IMR-90 (cell line): ENCODE measurements around the gene PLXND1. TPM values are rescaled to one million over a fixed set of nuclear protein-coding genes. Genes with fewer than 3 reads are reported as not detected.
A peak's percentile ranks its signal among the peaks of the same experiment; 100 is the strongest.

Source experiments
- ATAC-seq: fragments of 200-7000 bp; cut with Tn5 transposase; 2 replicates; pipeline ENCODE4 v1.9.1; 2020; ENCODE audit warnings: low read depth, mild to moderate bottlenecking, moderate library complexity
- BruUV-seq: library from RNA; stranded (reverse); fragments of 400-500 nt; replicated peaks from 2 replicates; lab custom pipeline; 2021; lab: Mats Ljungman, UMichigan
- CTCF ChIA-PET: fragments of 300-600 bp; formaldehyde crosslinking; extraction: SDS; loops from one replicate; lab custom pipeline; 2021; ENCODE audit warnings: antibody characterized with exemption; lab: Yijun Ruan, JAX
- POLR2A ChIA-PET: fragments of 300-600 bp; sonication (Branson Sonifier 250); formaldehyde crosslinking; loops from one replicate; lab custom pipeline; 2022; ENCODE audit warnings: antibody characterized with exemption; ENCODE audit not compliant: unreplicated experiment; lab: Charles Lee
- DNase-seq: peaks from one replicate; pipeline ENCODE4 v3.0.0; 2013
- H2AFZ ChIP-seq: replicated peaks from 2 replicates; pipeline ENCODE3; 2013; ENCODE audit warnings: low read length, mild to moderate bottlenecking; ENCODE audit not compliant: poor library complexity
- H2AK5ac ChIP-seq: 2 replicates; pipeline ENCODE4 v1.6.1; 2013; ENCODE audit warnings: low read depth, low read length, inconsistent platforms
- H2AK9ac ChIP-seq: replicated peaks from 2 replicates; pipeline ENCODE3; 2013; ENCODE audit warnings: mild to moderate bottlenecking, low read depth, low read length, moderate library complexity; ENCODE audit not compliant: poor library complexity
- H2BK120ac ChIP-seq: 2 replicates; pipeline ENCODE4 v1.6.1; 2013; ENCODE audit warnings: low read depth, low read length, inconsistent platforms
- H2BK15ac ChIP-seq: 3 replicates; pipeline ENCODE4 v1.6.1; 2013; ENCODE audit warnings: low read depth, low read length, inconsistent platforms
- H2BK20ac ChIP-seq: 2 replicates; pipeline ENCODE4 v1.6.1; 2013; ENCODE audit warnings: low read depth, mild to moderate bottlenecking, inconsistent platforms, low read length, moderate library complexity
- H2BK5ac ChIP-seq: 2 replicates; pipeline ENCODE4 v1.6.1; 2013; ENCODE audit warnings: mild to moderate bottlenecking, low read depth, low read length, inconsistent platforms; ENCODE audit not compliant: poor library complexity, severe bottlenecking
- H3K14ac ChIP-seq: replicated peaks from 2 replicates; pipeline ENCODE4 v1.6.1; 2013; ENCODE audit warnings: low read depth, low read length, inconsistent platforms
- H3K18ac ChIP-seq: 2 replicates; pipeline ENCODE4 v1.6.1; 2013; ENCODE audit warnings: low read depth, low read length, control low read depth
- H3K23ac ChIP-seq: 2 replicates; pipeline ENCODE4 v1.6.1; 2013; ENCODE audit warnings: low read depth, low read length, inconsistent platforms
- H3K27ac ChIP-seq: 2 replicates; pipeline ENCODE4 v1.5.1; 2013; ENCODE audit warnings: mild to moderate bottlenecking, control low read depth, low read length; ENCODE audit not compliant: insufficient read depth
- H3K27me3 ChIP-seq: 2 replicates; pipeline ENCODE4 v1.6.1; 2013; ENCODE audit warnings: low read length; ENCODE audit not compliant: control insufficient read depth, insufficient read depth
- H3K36me3 ChIP-seq: 2 replicates; pipeline ENCODE4 v1.6.1; 2013; ENCODE audit warnings: low read length, mixed read lengths; ENCODE audit not compliant: control insufficient read depth, insufficient read depth
- H3K4ac ChIP-seq: 2 replicates; pipeline ENCODE4 v1.6.1; 2013; ENCODE audit warnings: low read depth, low read length, inconsistent platforms
- H3K4me1 ChIP-seq: 2 replicates; pipeline ENCODE4 v1.6.1; 2013; ENCODE audit warnings: low read length, mixed read lengths; ENCODE audit not compliant: control insufficient read depth, insufficient read depth
- H3K4me2 ChIP-seq: 2 replicates; pipeline ENCODE4 v1.6.1; 2013; ENCODE audit warnings: low read depth, mild to moderate bottlenecking, control low read depth, low read length, moderate library complexity
- H3K4me3 ChIP-seq: 2 replicates; pipeline ENCODE4 v1.5.1; 2013; ENCODE audit warnings: low read depth, mild to moderate bottlenecking, control low read depth, low read length, moderate library complexity; ENCODE audit not compliant: insufficient read depth
- H3K56ac ChIP-seq: 2 replicates; pipeline ENCODE4 v1.6.1; 2013; ENCODE audit warnings: low read length, inconsistent platforms; ENCODE audit not compliant: insufficient read depth; ENCODE audit errors: extremely low read depth
- H3K79me1 ChIP-seq, 2 experiments: 2 replicates each; pipeline ENCODE4 v1.6.1; 2013; ENCODE audit warnings: low read length in 2 of 2, inconsistent platforms in 1 of 2, low read depth in 1 of 2
- H3K9ac ChIP-seq: 2 replicates; pipeline ENCODE4 v1.6.1; 2013; ENCODE audit warnings: low read depth, low read length, control low read depth
- H3K9me1 ChIP-seq: 2 replicates; pipeline ENCODE4 v1.6.1; 2013; ENCODE audit warnings: low read length, inconsistent platforms; ENCODE audit not compliant: insufficient read depth
- H3K9me3 ChIP-seq: 2 replicates; pipeline ENCODE4 v1.6.1; 2013; ENCODE audit warnings: low read length; ENCODE audit not compliant: control insufficient read depth, insufficient read depth
- H4K20me1 ChIP-seq: 2 replicates; pipeline ENCODE4 v1.6.1; 2013; ENCODE audit warnings: low read length, inconsistent platforms; ENCODE audit not compliant: insufficient read depth
- H4K5ac ChIP-seq: 2 replicates; pipeline ENCODE4 v1.6.1; 2013; ENCODE audit warnings: mild to moderate bottlenecking, low read depth, low read length, control low read depth
- H4K8ac ChIP-seq, 2 experiments: 2 replicates each; pipeline ENCODE4 v1.6.1; 2013; ENCODE audit warnings: low read depth in 2 of 2, low read length in 2 of 2, control low read depth in 1 of 2, inconsistent platforms in 1 of 2
- H4K91ac ChIP-seq: 2 replicates; pipeline ENCODE4 v1.6.1; 2013; ENCODE audit warnings: low read depth, low read length, inconsistent platforms; ENCODE audit not compliant: insufficient read depth
- ELK1 ChIP-seq: fragments of 150-350 bp; IDR thresholded peaks from 2 replicates; pipeline ENCODE4 v1.6.1; 2016; ENCODE audit warnings: low read depth, mild to moderate bottlenecking, low read length, moderate library complexity, borderline replicate concordance
- NFE2L2 ChIP-seq: fragments of 150-350 bp; IDR thresholded peaks from 2 replicates; pipeline ENCODE4 v1.6.1; 2016; ENCODE audit warnings: low read depth, mild to moderate bottlenecking, low read length
- RFX5 ChIP-seq: IDR thresholded peaks from 2 replicates; pipeline ENCODE4 v1.8.0; 2012; ENCODE audit warnings: low read depth, mild to moderate bottlenecking, low read length, moderate library complexity
- USF2 ChIP-seq: fragments of 150-350 bp; IDR thresholded peaks from 2 replicates; pipeline ENCODE4 v1.6.1; 2017; ENCODE audit warnings: mild to moderate bottlenecking, antibody characterized with exemption, low read length, low read depth
- WGBS, 2 experiments: methylation state at CpG; one replicate each; pipeline versions ENCODE4 v1.1.5 to v1.1.7; 2013; ENCODE audit warnings: missing lambda C conversion rate in 2 of 2; ENCODE audit not compliant: insufficient read length in 1 of 2; ENCODE audit errors: extremely low coverage in 2 of 2; 5-methylcytosine and 5-hydroxymethylcytosine counted together
- dilution Hi-C: fragments of 300-500 bp; cut with HindIII; formaldehyde crosslinking; loops from one replicate; pipeline ENCODE4 v1.14.3; 2018; ENCODE audit warnings: low sequenced_read_pairs; ENCODE audit not compliant: unreplicated experiment
- in situ Hi-C: fragments of 300-500 bp; cut with MboI; formaldehyde crosslinking; loops from 3 replicates; pipeline ENCODE4 v1.14.3; 2019; ENCODE audit warnings: low sequenced_read_pairs, inconsistent platforms, mixed read lengths
- intact Hi-C: fragments of 100-400 bp; cut with micrococcal nuclease; formaldehyde crosslinking; loops from 2 replicates; pipeline ENCODE4 v1.10.0; 2022
- polyA plus RNA-seq, 3 experiments: library from polyadenylated mRNA; depleted of rRNA; stranded (reverse); fragments of >200 nt; gene quantifications; 2 replicates each; pipeline ENCODE4 v1.2.3, GENCODE V29; 2012; ENCODE audit warnings: low replicate concordance in 1 of 3
- total RNA-seq: library from RNA; depleted of rRNA; stranded (reverse); fragments of >200 nt; gene quantifications from 2 replicates; pipeline ENCODE4 v1.2.3, GENCODE V29; 2012

The PLXND1 gene
- total and polyA plus RNA-seq, 2 of the 4 experiments (the other 2 are of a cell fraction): 19.2 to 67.1 TPM

- no peaks in the 10 kb centered on the region for H4K20me1 ChIP-seq
- no peaks in the 10 kb centered on the region for H3K9me3 ChIP-seq
- no peak overlapping the region for H3K23ac ChIP-seq
- ChIA-PET POLR2A (no interaction called here), CTCF (no interaction called here)
- no peak for ATAC-seq
- no peak overlapping the region for H4K8ac ChIP-seq
- no peak overlapping the region for H3K4ac ChIP-seq
- H2BK15ac ChIP-seq: no peak overlapping the region
- intact Hi-C loops (no loop called here), in situ Hi-C loops (loop anchor here (25.0 kb wide), 1 partner anchor 229 kb away; no protein-coding TSS in a partner anchor), dilution Hi-C loops (no loop called here)
- H2BK20ac ChIP-seq: no peak overlapping the region
- no peak for TF ChIP-seq ELK1
- TF ChIP-seq USF2: no peak
- no peak for TF ChIP-seq RFX5
- TF ChIP-seq NFE2L2: no peak
- H2AK5ac ChIP-seq: peak overlapping the region; percentile 54; the same call in 1 of the 2 replicates
- H3K27me3 ChIP-seq: no peaks in the 10 kb centered on the region
- peaks cover 12% of the 10 kb centered on the region for H3K4me1 ChIP-seq
- WGBS, 2 experiments: 100% methylated on average over 1 of the region's 8 CpGs; no CpG with 5 or more reads in 1 of the 2 experiments
- H3K27ac ChIP-seq: no peak overlapping the region
- no peak overlapping the region for H3K4me3 ChIP-seq
- no peaks in the 10 kb centered on the region; a peak in 1 of 4 replicates for H3K79me1 ChIP-seq
- no TSS peak for BruUV-seq
- H3K56ac ChIP-seq: no peak overlapping the region
- no peak overlapping the region for H4K5ac ChIP-seq
- peaks cover 16% of the 10 kb centered on the region for H3K9me1 ChIP-seq
- H3K14ac ChIP-seq: no peak overlapping the region; the same call in 1 of the 2 replicates
- H2BK5ac ChIP-seq: no peak overlapping the region
- H2AK9ac ChIP-seq: no peak overlapping the region
- no peaks in the 10 kb centered on the region for H3K36me3 ChIP-seq
- H2AFZ ChIP-seq: peak overlapping the region; percentile 75
- H4K91ac ChIP-seq: no peak overlapping the region
- no peak overlapping the region for H3K18ac ChIP-seq
- DNase-seq: no peak
- no peak overlapping the region for H3K9ac ChIP-seq
- H3K4me2 ChIP-seq: no peak overlapping the region
- H2BK120ac ChIP-seq: no peak overlapping the region
These were observed 9.3 kb upstream of the PLXND1 start for GRCh38 chr3:129615751-129616281.
